Measurements from ENCODE around the gene PIGS.

DNA sequence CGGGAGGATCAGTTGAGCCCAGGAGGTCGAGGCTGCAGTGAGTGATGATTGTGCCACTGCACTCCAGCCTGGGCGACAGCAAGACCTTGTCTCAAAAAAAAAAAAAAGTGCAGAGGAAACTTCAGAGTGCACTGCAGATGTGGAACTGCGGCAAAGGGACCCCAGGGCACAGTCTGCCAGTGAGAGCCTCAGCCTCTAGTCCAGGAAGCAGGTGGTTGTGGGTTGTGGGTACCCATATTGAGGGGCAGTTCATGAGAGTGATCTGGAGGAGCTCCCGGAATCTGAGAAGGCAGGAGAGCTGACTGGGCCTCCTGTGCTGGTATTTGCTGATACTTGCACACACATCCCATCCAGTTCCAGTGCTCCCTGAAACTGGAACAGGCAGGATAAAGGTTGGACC lies 52.1 kb downstream of the PIGS start:
- no peak for TF ChIP-seq CTCF (IDR thresholded peaks at IDR 0.05)
- no peak for TF ChIP-seq EZH2 (IDR thresholded peaks at IDR 0.05; ENCODE audit: borderline replicate concordance, insufficient read depth, low read depth, low read length, poor library complexity, severe bottlenecking)
